Amygdala (tissue), 56 donors: ENCODE results near the gene C19orf73.

Source experiments
- DNase-seq, 56 donors: peaks; one replicate each; lab custom pipeline; 2025; lab: John Stamatoyannopoulos, UW

Gene C19orf73

GRCh38 chr19:49118565-49119410, at the start of gene C19orf73:
Gene C19orf73 (minus strand): TSS chr19:49119143. CDS start chr19:49119022, 121 bp downstream.
- DNase-seq = peak; percentile 66 to 97 (median 92)

- DNase-seq = no peak
These were observed 49.5 kb upstream of the C19orf73 start for GRCh38 chr19:49168421-49168820.

- DNase-seq = no peak
These were observed 49.0 kb upstream of the C19orf73 start for GRCh38 chr19:49167857-49168409.

- DNase-seq = no peak
These were observed 46.9 kb upstream of the C19orf73 start for GRCh38 chr19:49165865-49166301.

- DNase-seq = peak in 16 of 56 donors; percentile 9 to 61 (median 20)
These were observed 46.3 kb upstream of the C19orf73 start for GRCh38 chr19:49165111-49165750.

- DNase-seq = no peak
These were observed 43.0 kb upstream of the C19orf73 start for GRCh38 chr19:49161987-49162386.

- no peak for DNase-seq
These were observed 41.7 kb upstream of the C19orf73 start for GRCh38 chr19:49160450-49161189.

GRCh38 chr19:49157445-49158224, 38.7 kb upstream of the C19orf73 start, which contains the start of gene TRPM4:
Gene TRPM4 (plus strand): TSS chr19:49157792. CDS start chr19:49157867, 75 bp downstream.
- DNase-seq = peak in 47 of 56 donors; percentile 13 to 75 (median 50)

- no peak for DNase-seq
These were observed 36.9 kb upstream of the C19orf73 start for GRCh38 chr19:49155820-49156346.

- no peak for DNase-seq
These were observed 36.3 kb upstream of the C19orf73 start, which contains the start of gene HRC for GRCh38 chr19:49155005-49155819. Gene HRC (minus strand): TSS chr19:49155396. CDS start chr19:49155237, 159 bp downstream.

- DNase-seq = no peak
These were observed 35.3 kb upstream of the C19orf73 start for GRCh38 chr19:49154279-49154678.

GRCh38 chr19:49153167-49153809, 34.3 kb upstream of the C19orf73 start:
- no peak for DNase-seq

- no peak for DNase-seq
These were observed 33.2 kb upstream of the C19orf73 start for GRCh38 chr19:49152119-49152550.

GRCh38 chr19:49151267-49152118, 32.5 kb upstream of the C19orf73 start:
- peak in 25 of 56 donors; percentile 9 to 72 (median 32) for DNase-seq

GRCh38 chr19:49150944-49151243, 32.0 kb upstream of the C19orf73 start:
- no peak for DNase-seq

GRCh38 chr19:49150106-49150943, 31.4 kb upstream of the C19orf73 start:
- peak in 55 of 56 donors; percentile 21 to 91 (median 78) for DNase-seq
